ENCODE data around the gene ABCA5. TPM values are rescaled to one million over a fixed set of nuclear protein-coding genes. Genes with fewer than 3 reads are reported as not detected.

Gene ABCA5
- polyA plus RNA-seq, 1 donor (not counting 4 experiments of a cell fraction or from before 2014, with no cell fraction given): 11.1 TPM

DNA sequence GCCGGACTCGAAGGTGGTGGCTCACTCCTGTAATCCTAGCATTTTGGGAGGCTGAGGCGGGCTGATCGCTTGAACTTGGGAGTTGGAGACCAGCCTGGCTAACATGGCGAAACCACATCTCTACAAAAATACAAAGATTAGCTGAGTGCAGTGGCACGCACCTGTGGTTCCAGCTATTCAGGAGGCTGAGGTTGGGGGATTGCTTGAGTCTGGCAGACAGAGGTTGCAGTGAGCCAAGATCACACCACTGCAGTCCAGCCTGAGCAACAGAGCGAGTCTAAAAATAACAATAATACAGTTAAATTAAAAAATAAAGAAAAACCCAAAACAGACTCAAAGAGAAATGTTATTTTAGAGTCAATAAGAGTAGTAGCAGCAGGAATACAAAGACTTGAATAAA lies 29.7 kb upstream of the ABCA5 start:
- Histone ChIP-seq H3K27ac (ENCODE audit: control insufficient read depth, insufficient read depth, low read length) (no peak overlapping the region), H2AFZ (ENCODE audit: control insufficient read depth, low read length) (no peak overlapping the region), H3K36me3 (ENCODE audit: control insufficient read depth in 2 of 2, extremely low read depth in 1 of 2, insufficient read depth in 2 of 2, low read length in 2 of 2) (no peaks in the 10 kb centered on the region), H3K9ac (ENCODE audit: control insufficient read depth, extremely low read depth, insufficient read depth, low read length) (no peak overlapping the region), H3K9me1 (ENCODE audit: control insufficient read depth, extremely low read depth, insufficient read depth, low read length) (no peaks in the 10 kb centered on the region), H3K4me3 (ENCODE audit: control insufficient read depth in 2 of 3, extremely low read depth in 1 of 3, insufficient read depth in 2 of 3, low read depth in 1 of 3, low read length in 3 of 3) (no peak overlapping the region), H3K79me2 (ENCODE audit: control insufficient read depth, insufficient read depth, low read length) (no peaks in the 10 kb centered on the region), H4K20me1 (ENCODE audit: control insufficient read depth, extremely low read depth, insufficient read depth, low read length) (no peaks in the 10 kb centered on the region), H3K9me3 (ENCODE audit: control insufficient read depth, low read depth, low read length) (no peaks in the 10 kb centered on the region), H3K27me3 (ENCODE audit: control insufficient read depth, extremely low read depth, insufficient read depth, low read length) (no peaks in the 10 kb centered on the region), H3K4me1 (ENCODE audit: control insufficient read depth, extremely low read depth, insufficient read depth, low read length) (no peaks in the 10 kb centered on the region), H3K4me2 (ENCODE audit: control insufficient read depth, extremely low read depth, insufficient read depth, low read depth, low read length) (no peak overlapping the region)
- DNase-seq (ENCODE audit: low read depth, low spot score): no peak
- TF ChIP-seq CTCF (optimal IDR thresholded peaks at IDR 0.05 in 1 of 3, IDR thresholded peaks at IDR 0.05 in 1 of 3, conservative IDR thresholded peaks at IDR 0.05 in 1 of 3; ENCODE audit: extremely low read depth in 1 of 3, insufficient read depth in 2 of 3, low read length in 3 of 3) (no peak), EZH2 (IDR thresholded peaks at IDR 0.05; ENCODE audit: low read length) (no peak)
- dilution Hi-C loops (cut with MboI; ENCODE audit: extremely low pct_ligation_motif_present, low sequenced_read_pairs): no loop called here
- FAIRE-seq: no peak

GRCh38 chr17:69350911-69351310 lies 24.0 kb upstream of the ABCA5 start:
- no peak for FAIRE-seq

More at GRCh38 chr17:69350911-69351310, 24.0 kb upstream of the ABCA5 start:
- no peaks in the 10 kb centered on the region for H3K79me2 ChIP-seq (ENCODE audit: control insufficient read depth, insufficient read depth, low read length)
- no peaks in the 10 kb centered on the region for H4K20me1 ChIP-seq (ENCODE audit: control insufficient read depth, extremely low read depth, insufficient read depth, low read length)
- H3K4me1 ChIP-seq (ENCODE audit: control insufficient read depth, extremely low read depth, insufficient read depth, low read length): no peaks in the 10 kb centered on the region
- DNase-seq (ENCODE audit: low read depth, low spot score): no peak
- H3K4me2 ChIP-seq (ENCODE audit: control insufficient read depth, extremely low read depth, insufficient read depth, low read depth, low read length): no peak overlapping the region
- TF ChIP-seq EZH2 (IDR thresholded peaks at IDR 0.05; ENCODE audit: low read length): no peak
- TF ChIP-seq CTCF (optimal IDR thresholded peaks at IDR 0.05 in 1 of 3, IDR thresholded peaks at IDR 0.05 in 1 of 3, conservative IDR thresholded peaks at IDR 0.05 in 1 of 3; ENCODE audit: extremely low read depth in 1 of 3, insufficient read depth in 2 of 3, low read length in 3 of 3): no peak
- H3K9me3 ChIP-seq (ENCODE audit: control insufficient read depth, low read depth, low read length): no peaks in the 10 kb centered on the region
- dilution Hi-C loops (cut with MboI; ENCODE audit: extremely low pct_ligation_motif_present, low sequenced_read_pairs): no loop called here
- H3K36me3 ChIP-seq (ENCODE audit: control insufficient read depth in 2 of 2, extremely low read depth in 1 of 2, insufficient read depth in 2 of 2, low read length in 2 of 2): no peaks in the 10 kb centered on the region
- no peak overlapping the region for H2AFZ ChIP-seq (ENCODE audit: control insufficient read depth, low read length)
- no peak overlapping the region for H3K9ac ChIP-seq (ENCODE audit: control insufficient read depth, extremely low read depth, insufficient read depth, low read length)
- no peaks in the 10 kb centered on the region for H3K27me3 ChIP-seq (ENCODE audit: control insufficient read depth, extremely low read depth, insufficient read depth, low read length)
- no peak overlapping the region for H3K27ac ChIP-seq (ENCODE audit: control insufficient read depth, insufficient read depth, low read length)
- no peak overlapping the region for H3K4me3 ChIP-seq (ENCODE audit: control insufficient read depth in 2 of 3, extremely low read depth in 1 of 3, insufficient read depth in 2 of 3, low read depth in 1 of 3, low read length in 3 of 3)
- H3K9me1 ChIP-seq (ENCODE audit: control insufficient read depth, extremely low read depth, insufficient read depth, low read length): no peaks in the 10 kb centered on the region

Measured in keratinocyte (primary cell).